ENCODE data around the gene IFI27L1.

Gene IFI27L1

GRCh38 chr14:94139006-94139405 is 57.9 kb downstream of the IFI27L1 start:
- DNase-seq: no peak

GRCh38 chr14:94139421-94139820 is 58.3 kb downstream of the IFI27L1 start:
- DNase-seq: no peak

GRCh38 chr14:94142247-94142646 is 61.1 kb downstream of the IFI27L1 start:
- DNase-seq: no peak

GRCh38 chr14:94142836-94143235 is 61.7 kb downstream of the IFI27L1 start:
- no peak for DNase-seq

GRCh38 chr14:94143239-94143638 is 62.1 kb downstream of the IFI27L1 start:
- DNase-seq: no peak

- DNase-seq: no peak
Observed at GRCh38 chr14:94143711-94144110, 62.6 kb downstream of the IFI27L1 start.

GRCh38 chr14:94144765-94145164 is 63.7 kb downstream of the IFI27L1 start:
- no peak for DNase-seq

GRCh38 chr14:94145902-94146527 is 64.9 kb downstream of the IFI27L1 start:
- DNase-seq: no peak

Data from cerebellar nuclear complex (tissue), 1 donor.